Epithelial cell of proximal tubule (primary cell): Measurements from ENCODE around the gene GGNBP2. TPM values are rescaled to one million over a fixed set of nuclear protein-coding genes. Genes with fewer than 3 reads are reported as not detected.

Experiments
- DNase-seq: peaks from one replicate; pipeline ENCODE4 v3.0.0-alpha.2; 2011; ENCODE audit warnings: low read depth
- H3K4me3 ChIP-seq: 2 replicates; pipeline ENCODE4 v1.5.1; 2011; ENCODE audit warnings: low read depth, mild to moderate bottlenecking, low read length
- total RNA-seq: library from RNA; depleted of rRNA; stranded (reverse); fragments of >200 nt; gene quantifications from 2 replicates; pipeline ENCODE4 v1.2.3, GENCODE V29; 2015
- TF ChIP-seq, protein P1 (sequence below): conservative IDR thresholded peaks from 2 replicates; pipeline ENCODE4 v1.5.1; 2012; ENCODE audit warnings: low read depth, mild to moderate bottlenecking, low read length

The GGNBP2 gene
- total RNA-seq, 1 donor from 2014 or later, result 32.6 TPM

DNA sequence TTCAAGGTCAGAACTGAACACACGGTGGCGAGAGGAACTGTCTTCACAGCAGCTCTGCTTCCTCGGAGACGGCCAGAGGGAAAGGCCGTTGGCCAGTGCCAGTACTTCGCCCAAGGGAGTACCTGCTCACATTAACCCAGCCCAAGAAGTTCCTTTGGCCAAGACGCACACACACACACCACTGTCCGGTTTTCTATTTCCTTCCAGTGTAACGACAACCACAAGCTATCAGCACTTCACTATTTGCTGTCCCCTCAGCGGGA is 744 bp upstream of the GGNBP2 start:
- no peak for DNase-seq
- peak overlapping the region; percentile 79 for H3K4me3 ChIP-seq
- TF ChIP-seq, protein P1, sequence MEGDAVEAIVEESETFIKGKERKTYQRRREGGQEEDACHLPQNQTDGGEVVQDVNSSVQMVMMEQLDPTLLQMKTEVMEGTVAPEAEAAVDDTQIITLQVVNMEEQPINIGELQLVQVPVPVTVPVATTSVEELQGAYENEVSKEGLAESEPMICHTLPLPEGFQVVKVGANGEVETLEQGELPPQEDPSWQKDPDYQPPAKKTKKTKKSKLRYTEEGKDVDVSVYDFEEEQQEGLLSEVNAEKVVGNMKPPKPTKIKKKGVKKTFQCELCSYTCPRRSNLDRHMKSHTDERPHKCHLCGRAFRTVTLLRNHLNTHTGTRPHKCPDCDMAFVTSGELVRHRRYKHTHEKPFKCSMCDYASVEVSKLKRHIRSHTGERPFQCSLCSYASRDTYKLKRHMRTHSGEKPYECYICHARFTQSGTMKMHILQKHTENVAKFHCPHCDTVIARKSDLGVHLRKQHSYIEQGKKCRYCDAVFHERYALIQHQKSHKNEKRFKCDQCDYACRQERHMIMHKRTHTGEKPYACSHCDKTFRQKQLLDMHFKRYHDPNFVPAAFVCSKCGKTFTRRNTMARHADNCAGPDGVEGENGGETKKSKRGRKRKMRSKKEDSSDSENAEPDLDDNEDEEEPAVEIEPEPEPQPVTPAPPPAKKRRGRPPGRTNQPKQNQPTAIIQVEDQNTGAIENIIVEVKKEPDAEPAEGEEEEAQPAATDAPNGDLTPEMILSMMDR, result peak; percentile 10

DNA sequence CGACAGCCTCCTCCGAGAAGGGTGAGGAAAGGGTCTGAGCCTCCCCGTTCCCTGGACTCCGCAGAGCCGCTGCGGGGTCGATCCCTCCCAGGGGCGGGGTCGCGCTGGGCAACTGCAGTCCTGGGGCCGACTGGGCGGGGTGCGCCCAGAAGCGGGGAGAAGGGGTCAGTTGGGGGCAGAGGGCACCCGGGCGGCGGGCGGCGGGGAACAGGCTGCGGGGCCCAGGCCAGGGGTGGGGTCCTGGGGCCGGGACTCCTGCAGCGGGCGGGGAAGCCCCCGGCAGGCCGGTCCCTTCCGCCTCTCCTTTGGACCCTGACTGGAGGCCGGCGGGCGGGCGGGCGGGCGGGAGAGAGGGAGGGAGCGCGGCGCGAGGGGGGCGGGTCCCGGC is 352 bp downstream of the GGNBP2 start:
- peak overlapping the region; percentile 79 for H3K4me3 ChIP-seq
- no peak for DNase-seq
- TF ChIP-seq, protein P1, result no peak

GRCh38 chr17:36545465-36546417 is 1.0 kb downstream of the GGNBP2 start:
- TF ChIP-seq, protein P1, result no peak
- no peak for DNase-seq
- peak overlapping the region; percentile 79 for H3K4me3 ChIP-seq

DNA sequence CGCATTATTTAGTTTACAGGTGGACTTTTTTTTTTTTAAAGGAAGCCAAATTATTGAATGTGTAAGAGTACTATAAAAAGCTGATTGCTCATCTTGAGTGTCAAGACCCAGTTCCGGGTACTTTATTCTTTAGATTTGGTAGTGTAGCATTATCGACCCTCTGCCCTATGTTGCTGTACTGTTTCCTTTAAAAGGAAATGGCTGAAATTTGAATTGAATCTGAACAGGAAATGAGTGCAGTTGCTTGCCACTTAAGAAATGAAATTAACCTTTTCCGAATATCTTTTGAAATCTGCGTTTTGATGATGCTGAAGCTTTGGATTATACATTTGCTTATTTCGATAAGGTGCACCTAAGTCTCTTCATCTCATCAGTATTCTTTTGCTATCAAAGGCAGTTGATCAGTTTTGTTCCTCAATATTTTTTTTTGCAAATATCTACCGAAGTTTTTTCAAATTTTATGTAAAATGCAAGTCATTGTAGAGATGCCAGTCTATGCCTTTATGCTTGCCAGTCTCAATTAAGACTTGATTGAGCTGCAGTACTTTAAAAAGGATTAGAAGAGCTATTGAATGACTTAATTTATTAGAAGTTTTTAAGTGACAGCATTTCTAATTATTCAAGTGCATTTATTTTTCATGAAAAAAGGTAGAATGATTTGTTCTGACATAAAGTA is 1.8 kb downstream of the GGNBP2 start:
- DNase-seq, result no peak
- peak overlapping the region; percentile 79 for H3K4me3 ChIP-seq
- TF ChIP-seq, protein P1, result no peak

- TF ChIP-seq, protein P1, result no peak
- H3K4me3 ChIP-seq, result peak overlapping the region; percentile 79
- no peak for DNase-seq
These were observed 3.1 kb downstream of the GGNBP2 start for GRCh38 chr17:36547776-36548175.

GRCh38 chr17:36550491-36551417 is 6.0 kb downstream of the GGNBP2 start:
- H3K4me3 ChIP-seq, result no peak overlapping the region
- DNase-seq, result no peak
- TF ChIP-seq, protein P1, result no peak
